ENCODE data around the gene SMG5.
"Not testable (repeated sequence)": the region's sequence is repeated elsewhere in the genome, so short reads cannot be mapped to it uniquely, and the experiment has no call there.

Gene SMG5

GRCh38 chr1:156241311-156241811 is 41.3 kb downstream of the SMG5 start:
- DNase-seq: no peak

- DNase-seq: no peak
Measured at GRCh38 chr1:156238248-156238647, 44.4 kb downstream of the SMG5 start.

GRCh38 chr1:156236164-156236563 is 46.5 kb downstream of the SMG5 start:
- no peak for DNase-seq

DNA sequence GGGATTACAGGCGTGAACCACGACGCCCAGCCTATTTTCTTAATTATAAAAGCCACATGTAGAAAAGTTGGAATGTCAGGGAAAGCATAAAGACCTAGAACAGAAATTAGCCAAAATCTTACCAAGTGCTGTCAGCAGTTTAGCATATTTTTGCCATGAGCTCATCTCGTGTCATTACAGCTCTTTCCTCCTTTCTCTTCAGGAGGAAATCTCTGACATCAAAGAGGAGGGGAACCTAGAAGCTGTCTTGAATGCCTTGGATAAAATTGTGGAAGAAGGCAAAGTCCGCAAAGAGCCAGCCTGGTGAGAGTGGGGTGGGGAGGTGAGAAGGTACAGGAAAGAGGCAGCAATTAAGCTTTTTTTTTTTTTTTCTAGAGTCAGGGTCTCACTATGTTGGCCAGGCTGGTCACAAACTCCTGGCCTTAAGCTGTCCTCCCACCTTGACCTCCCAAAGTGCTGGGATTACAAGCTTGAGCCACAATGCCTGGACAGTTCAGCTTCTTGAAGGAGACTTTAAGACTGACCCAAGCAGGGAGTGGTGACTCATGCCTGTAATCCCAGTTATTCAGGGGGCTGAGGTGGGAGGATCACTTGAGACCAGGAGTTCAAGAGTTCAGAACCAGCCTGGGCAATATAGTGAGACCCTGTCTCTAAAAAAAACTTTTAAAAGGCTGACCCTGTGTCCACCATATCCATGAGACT is 49.0 kb downstream of the SMG5 start:
- DNase-seq: no peak

- DNase-seq: no peak
Measured at GRCh38 chr1:156232201-156232894, 50.3 kb downstream of the SMG5 start.

- no peak for DNase-seq
Measured at GRCh38 chr1:156230473-156230837, 52.2 kb downstream of the SMG5 start.

DNA sequence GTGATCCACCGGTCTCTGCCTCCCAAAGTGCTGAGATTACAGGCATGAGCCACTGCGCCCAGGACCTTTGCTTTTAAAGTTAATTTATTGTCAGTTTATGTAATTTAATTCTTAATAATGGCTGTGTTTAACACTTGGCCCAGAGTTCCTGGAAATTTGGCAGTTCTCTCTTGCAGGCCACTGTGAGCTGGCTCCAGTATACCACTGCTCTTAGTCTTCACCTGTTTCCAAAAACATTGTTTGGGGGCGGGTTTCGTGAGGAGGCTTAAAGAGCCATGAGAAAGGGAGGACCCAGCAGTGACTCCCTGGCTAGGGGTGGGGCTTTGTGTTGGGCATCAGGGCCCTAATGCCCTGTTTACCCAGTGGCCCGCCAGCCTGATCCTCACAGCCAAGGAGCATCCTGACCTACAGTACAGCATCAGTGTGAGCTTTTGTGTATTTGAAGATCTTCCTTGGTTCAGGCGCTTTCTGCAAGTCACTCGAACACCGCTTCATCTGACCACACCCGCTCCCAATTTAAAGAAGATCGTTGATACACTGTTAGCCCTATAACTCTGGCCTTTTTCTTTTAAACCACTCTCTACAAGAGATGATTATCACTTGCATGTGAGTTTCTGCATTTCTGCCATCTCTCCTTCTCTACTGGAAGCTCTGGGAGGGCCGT is 52.7 kb downstream of the SMG5 start:
- no peak for DNase-seq

DNA sequence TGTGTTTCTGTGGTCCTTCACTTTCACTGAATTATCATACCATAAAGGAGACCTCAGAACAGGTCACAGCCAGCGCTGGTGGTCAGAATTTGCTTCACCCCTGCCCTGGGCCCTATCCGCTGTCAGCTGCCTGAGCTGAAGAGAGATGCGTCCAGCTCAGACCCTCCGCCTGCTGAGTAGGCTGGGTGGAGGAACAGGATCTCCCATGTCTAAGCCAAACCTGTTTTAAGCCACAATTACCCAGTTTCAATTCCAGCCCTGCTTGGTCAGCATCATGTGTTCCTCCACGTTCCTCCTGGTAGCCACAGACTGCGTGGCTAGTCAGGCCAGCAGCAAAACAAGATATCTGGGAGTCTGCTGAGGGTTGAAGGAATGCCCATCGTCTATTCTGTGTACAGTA is 54.1 kb downstream of the SMG5 start:
- DNase-seq: no peak

DNA sequence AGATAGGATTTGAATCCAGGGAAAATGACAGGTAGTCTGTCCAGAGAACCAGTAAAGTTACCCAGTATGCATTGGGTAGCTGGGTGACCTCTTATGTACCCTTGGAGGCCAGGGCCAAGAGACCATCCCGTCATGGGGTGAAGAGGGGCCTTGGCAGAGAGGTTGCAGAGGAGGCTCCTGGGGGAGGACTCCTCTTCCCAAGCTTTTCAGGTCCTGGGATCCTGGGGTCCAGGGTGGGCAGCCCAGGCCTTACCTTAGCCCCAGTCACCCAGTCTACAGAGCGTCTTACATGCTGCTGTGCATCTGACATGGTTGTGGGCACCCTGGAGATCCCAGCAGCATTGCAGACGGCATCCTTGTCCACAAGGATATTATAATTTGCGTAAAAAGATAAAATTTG is 55.8 kb downstream of the SMG5 start:
- DNase-seq: no peak

DNA sequence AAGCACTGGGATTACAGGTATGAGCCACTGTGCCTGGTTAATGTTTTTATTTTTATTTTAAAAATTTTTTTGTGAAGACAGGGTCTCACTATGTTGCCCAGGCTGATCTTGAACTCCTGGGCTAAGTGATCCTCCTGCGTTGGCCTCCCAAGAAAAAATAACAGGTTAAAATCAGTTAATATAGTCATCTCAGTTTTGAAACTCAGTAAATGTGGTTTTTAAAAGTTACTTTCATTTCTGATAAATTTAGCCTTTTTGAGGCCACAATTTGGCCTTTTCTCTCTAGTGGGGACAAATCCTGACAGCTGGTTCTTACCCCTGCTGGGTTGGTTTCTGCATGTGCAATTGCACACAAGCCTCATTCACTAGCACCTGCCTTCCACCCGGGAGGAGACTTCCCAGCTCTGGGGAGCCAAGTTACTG is 56.5 kb downstream of the SMG5 start:
- DNase-seq: no peak

DNA sequence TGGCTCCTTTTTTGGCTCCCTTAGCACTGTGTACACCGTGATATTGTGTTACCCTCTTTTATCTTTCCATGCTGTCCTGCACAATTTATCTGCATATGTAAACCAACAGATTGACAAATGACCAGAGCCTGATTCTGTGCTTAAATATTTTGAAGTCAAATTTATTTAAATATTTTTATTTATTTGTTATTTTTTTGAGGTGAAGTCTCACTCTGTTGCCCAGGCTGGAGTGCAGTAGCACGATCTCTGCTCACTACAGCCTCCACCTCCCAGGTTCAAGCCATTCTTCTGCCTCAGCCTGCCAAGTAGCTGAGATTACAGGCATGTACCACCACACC is 57.0 kb downstream of the SMG5 start:
- DNase-seq: no peak

DNA sequence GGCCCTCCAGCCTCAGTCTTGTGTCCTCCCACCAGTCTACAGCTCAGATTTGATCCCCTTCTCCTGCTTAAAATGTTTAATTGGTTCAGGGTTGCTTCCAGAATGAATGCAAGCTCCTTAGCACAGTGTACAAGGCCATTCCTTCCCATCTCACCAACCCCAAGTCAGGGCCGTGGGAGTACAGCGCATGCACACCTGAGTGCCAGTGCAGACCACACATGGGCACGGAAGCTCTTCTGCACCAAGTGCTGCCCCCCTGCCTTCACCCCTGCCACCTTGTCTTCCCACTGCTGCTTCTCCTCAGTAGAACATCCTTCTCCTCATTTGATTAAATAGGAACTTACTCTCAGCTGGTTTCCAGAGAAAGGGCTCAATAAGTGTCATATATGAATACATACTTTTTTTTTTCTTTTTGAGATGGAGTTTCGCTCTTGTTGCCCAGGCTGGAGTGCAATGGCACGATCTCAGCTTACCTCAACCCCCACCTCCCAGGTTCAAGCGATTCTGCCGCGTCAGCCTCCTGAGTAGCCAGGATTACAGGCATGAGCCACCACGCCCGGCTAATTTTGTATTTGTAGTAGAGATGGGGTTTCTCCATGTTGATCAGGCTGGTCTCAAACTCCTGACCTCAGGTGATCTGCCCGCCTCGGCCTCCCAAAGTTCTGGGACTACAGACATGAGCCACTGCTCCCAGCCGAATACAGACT is 60.5 kb downstream of the SMG5 start:
- no peak for DNase-seq

GRCh38 chr1:156220226-156220625 is 62.4 kb downstream of the SMG5 start:
- DNase-seq: no peak

- DNase-seq: peak; percentile 74
Measured at GRCh38 chr1:156217871-156218270, 64.8 kb downstream of the SMG5 start.

GRCh38 chr1:156216361-156217086 is 66.1 kb downstream of the SMG5 start:
- DNase-seq: not testable (repeated sequence)

GRCh38 chr1:156214024-156214748 is 68.4 kb downstream of the SMG5 start:
- no peak for DNase-seq

DNA sequence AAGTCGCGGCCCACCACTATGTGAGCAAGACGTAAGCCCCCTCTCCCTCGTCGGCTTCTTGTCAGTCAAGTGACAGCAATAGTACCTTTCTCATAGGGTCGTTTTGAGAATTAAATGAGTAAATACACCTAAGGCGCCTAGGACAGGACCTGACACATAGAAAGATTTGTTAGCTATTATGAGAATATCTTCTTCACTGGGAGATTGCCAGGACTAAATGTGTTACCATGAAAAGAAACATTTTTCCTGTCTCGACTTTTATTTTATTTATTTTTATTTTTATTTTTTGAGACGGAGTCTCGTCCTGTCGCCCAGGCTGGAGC is 69.0 kb downstream of the SMG5 start:
- DNase-seq: no peak

DNA sequence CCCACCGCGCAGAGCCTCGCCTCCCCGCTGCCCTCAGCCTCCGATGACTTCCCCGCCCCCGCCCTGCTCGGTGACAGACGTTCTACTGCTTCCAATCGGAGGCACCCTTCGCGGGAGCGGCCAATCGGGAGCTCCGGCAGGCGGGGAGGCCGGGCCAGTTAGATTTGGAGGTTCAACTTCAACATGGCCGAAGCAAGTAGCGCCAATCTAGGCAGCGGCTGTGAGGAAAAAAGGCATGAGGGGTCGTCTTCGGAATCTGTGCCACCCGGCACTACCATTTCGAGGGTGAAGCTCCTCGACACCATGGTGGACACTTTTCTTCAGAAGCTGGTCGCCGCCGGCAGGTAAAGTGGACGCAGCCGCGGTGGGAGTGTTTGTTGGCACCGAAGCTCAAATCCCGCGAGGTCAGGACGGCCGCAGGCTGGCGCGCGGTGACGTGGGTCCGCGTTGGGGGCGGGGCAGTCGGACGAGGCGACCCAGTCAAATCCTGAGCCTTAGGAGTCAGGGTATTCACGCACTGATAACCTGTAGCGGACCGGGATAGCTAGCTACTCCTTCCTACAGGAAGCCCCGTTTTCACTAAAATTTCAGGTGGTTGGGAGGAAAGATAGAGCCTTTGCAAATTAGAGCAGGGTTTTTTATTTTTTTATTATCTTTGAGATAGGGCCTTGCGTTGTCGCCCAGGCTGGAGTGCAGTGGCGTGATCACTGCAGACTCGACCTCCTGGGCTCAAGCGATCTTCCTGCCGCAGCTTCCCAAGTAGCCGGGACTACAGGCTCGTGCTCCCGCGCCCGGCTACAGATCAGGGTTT is 69.6 kb downstream of the SMG5 start, which contains the start of gene PMF1:
Gene PMF1 (plus strand): TSS at position 175 of the 811 bp plus-strand sequence. CDS start 9 bp downstream, at position 184.
- peak; percentile 96 for DNase-seq

DNA sequence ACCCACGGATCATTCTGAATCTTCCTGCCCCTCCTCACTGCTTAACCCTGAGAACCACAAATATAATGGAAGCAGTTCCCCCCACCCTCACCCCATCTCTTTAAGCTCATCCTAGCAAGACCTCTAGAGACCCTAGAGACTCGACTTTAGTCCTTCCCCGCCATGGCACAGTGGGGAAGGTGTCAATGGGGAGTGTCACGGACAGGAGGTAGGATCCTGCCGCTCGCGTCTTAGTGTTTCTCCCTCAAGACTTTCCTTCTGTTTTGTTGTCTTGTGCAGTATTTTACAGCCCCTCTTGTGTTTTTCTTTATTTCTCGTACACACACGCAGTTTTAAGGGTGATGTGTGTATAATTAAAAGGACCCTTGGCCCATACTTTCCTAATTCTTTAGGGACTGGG is 70.5 kb downstream of the SMG5 start:
- DNase-seq: no peak

DNA sequence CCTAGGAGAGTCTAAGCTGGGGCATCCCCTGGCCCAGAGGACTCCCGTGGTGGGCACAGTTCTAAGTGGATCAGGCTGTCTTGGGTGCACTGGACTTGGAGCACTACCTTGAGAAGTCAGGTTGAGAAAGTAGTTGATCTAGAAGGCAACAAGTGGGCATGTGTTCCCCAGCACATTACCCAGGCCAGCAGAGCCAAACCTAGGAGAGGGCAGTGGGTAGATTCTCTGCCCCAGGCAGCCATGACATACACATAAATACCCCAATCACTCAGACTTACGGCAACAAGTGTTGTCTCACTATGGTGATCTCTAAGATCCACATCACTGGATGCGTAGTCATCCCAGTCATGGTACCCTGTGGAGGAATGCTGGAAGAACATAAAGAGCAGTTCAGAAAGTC is 71.4 kb downstream of the SMG5 start:
- no peak for DNase-seq

DNA sequence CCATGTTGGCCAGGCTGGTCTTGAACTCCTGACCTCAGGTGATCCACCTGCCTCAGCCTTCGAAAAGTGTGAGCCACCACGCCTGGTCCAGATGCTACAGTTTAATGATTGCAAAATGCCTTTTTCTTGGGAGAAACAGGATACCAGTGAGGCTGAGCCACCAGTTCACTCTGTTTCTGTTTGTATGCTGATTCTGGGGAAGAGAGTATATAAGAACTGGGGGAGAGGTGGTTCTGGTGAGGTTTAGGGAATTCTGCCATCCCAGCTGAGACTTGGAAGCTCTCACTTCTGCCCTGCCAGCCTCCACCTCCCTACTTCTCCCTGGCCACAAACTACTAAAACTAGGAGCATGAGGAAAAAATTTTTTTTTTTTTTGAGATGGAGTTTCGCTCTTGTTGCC is 77.9 kb downstream of the SMG5 start:
- no peak for DNase-seq
